PFSK-1 (cell line): ENCODE data around the gene RPL19.

Experiments used
- FOXP2 ChIP-seq: optimal IDR thresholded peaks from 2 replicates; pipeline ENCODE3; 2011; ENCODE audit warnings: borderline replicate concordance, control low read depth, inconsistent platforms; ENCODE audit not compliant: insufficient read depth; ENCODE audit errors: extremely low read length, extremely low read depth
- POLR2AphosphoS5 ChIP-seq: IDR thresholded peaks from 2 replicates; pipeline ENCODE4 v1.6.1; 2012; ENCODE audit warnings: low read depth, mild to moderate bottlenecking, control low read depth, low read length, moderate library complexity
- REST ChIP-seq, 2 experiments: IDR thresholded peaks; 2 replicates each; pipeline versions ENCODE4 v1.6.1 to v1.8.0; 2011 to 2012; ENCODE audit warnings: low read depth in 2 of 2, low read length in 2 of 2, control low read depth in 1 of 2, inconsistent platforms in 1 of 2, mild to moderate bottlenecking in 1 of 2, moderate library complexity in 1 of 2; ENCODE audit not compliant: insufficient read depth in 1 of 2
- SIN3A ChIP-seq: IDR thresholded peaks from 2 replicates; pipeline ENCODE4 v1.6.1; 2012; ENCODE audit warnings: mild to moderate bottlenecking, low read length, moderate library complexity, borderline replicate concordance; ENCODE audit not compliant: insufficient read depth
- TAF1 ChIP-seq: IDR thresholded peaks from 2 replicates; pipeline ENCODE4 v1.6.1; 2012; ENCODE audit warnings: low read length, control low read depth, borderline replicate concordance; ENCODE audit not compliant: insufficient read depth

- no peak for TF ChIP-seq POLR2AphosphoS5
- TF ChIP-seq TAF1 = no peak
- TF ChIP-seq SIN3A = no peak
- TF ChIP-seq REST (IDR thresholded peaks at IDR 0.05; ENCODE audit: insufficient read depth in 1 of 2, low read depth in 2 of 2, low read length in 2 of 2) = no peak
- TF ChIP-seq FOXP2 = no peak
Measured at GRCh38 chr17:39194089-39194984, 5.7 kb upstream of the RPL19 start.
